GM12878 (cell line): ENCODE results near the gene PLXDC1. TPM values are rescaled to one million over a fixed set of nuclear protein-coding genes. Genes with fewer than 3 reads are reported as not detected.

Experiments used
- ATAC-seq: fragments of 200-7000 bp; cut with Tn5 transposase; 3 replicates; pipeline ENCODE4 v1.9.1; 2020; ENCODE audit warnings: mild to moderate bottlenecking, moderate library complexity
- BruUV-seq: library from RNA; stranded (reverse); fragments of 400-500 nt; replicated peaks from 2 replicates; lab custom pipeline; 2021; lab: Mats Ljungman, UMichigan
- CTCF ChIA-PET: fragments of 300-600 bp; sonication (Branson Sonifier 250); formaldehyde crosslinking; extraction: SDS; loops from one replicate; lab custom pipeline; 2021; ENCODE audit warnings: inconsistent platforms; lab: Yijun Ruan, JAX
- POLR2A ChIA-PET: fragments of 350-600 bp; formaldehyde crosslinking; extraction: SDS; loops from one replicate; lab custom pipeline; 2021; ENCODE audit warnings: inconsistent platforms; lab: Charles Lee
- RAD21 ChIA-PET: fragments of 300-600 bp; sonication (Branson Sonifier 250); formaldehyde crosslinking; loops from one replicate; lab custom pipeline; 2023; ENCODE audit warnings: antibody characterized with exemption; ENCODE audit not compliant: unreplicated experiment; lab: Charles Lee
- SMC1A ChIA-PET: fragments of 300-600 bp; sonication (Branson Sonifier 250); formaldehyde crosslinking; loops from one replicate; lab custom pipeline; 2023; ENCODE audit not compliant: unreplicated experiment, uncharacterized antibody; lab: Charles Lee
- DNase-seq: peaks from one replicate; pipeline ENCODE4 v3.0.0-alpha.2; 2011; ENCODE audit warnings: low read depth, low spot score
- FAIRE-seq: peaks from 3 replicates; lab custom pipeline; 2011; peaks lifted over from hg19 to GRCh38; lab: Jason Lieb, UNC
- H2AFZ ChIP-seq: 2 replicates; pipeline ENCODE4 v1.6.0; 2011; ENCODE audit warnings: low read depth, low read length, control low read depth; ENCODE audit not compliant: control insufficient read depth
- H3K27ac ChIP-seq: 2 replicates; pipeline ENCODE4 v1.5.1; 2011; ENCODE audit warnings: control low read depth; ENCODE audit not compliant: control insufficient read depth, insufficient read depth
- H3K27me3 ChIP-seq, 2 experiments: replicated peaks in 1 of 2; 2 replicates each; pipeline versions ENCODE4 v1.6.0 to v1.6.1; 2011; ENCODE audit warnings: low read length in 1 of 2; ENCODE audit not compliant: control insufficient read depth in 2 of 2, insufficient read depth in 2 of 2
- H3K36me3 ChIP-seq, 2 experiments: 2 replicates each; pipeline ENCODE4 v1.5.1; 2011; ENCODE audit warnings: low read length in 1 of 2; ENCODE audit not compliant: control insufficient read depth in 2 of 2, insufficient read depth in 2 of 2
- H3K4me1 ChIP-seq: 2 replicates; pipeline ENCODE4 v1.6.1; 2011; ENCODE audit warnings: mild to moderate bottlenecking, low read length, moderate library complexity, mixed read lengths; ENCODE audit not compliant: control insufficient read depth, insufficient read depth
- H3K4me2 ChIP-seq: 2 replicates; pipeline ENCODE4 v1.6.0; 2011; ENCODE audit warnings: control low read depth; ENCODE audit not compliant: control insufficient read depth, insufficient read depth
- H3K4me3 ChIP-seq: fragments of 200-600 bp; sonication (generic); 2 replicates; pipeline ENCODE4 v1.5.1; 2016
- H3K79me2 ChIP-seq: 2 replicates; pipeline ENCODE4 v1.6.0; 2011; ENCODE audit warnings: low read length; ENCODE audit not compliant: control insufficient read depth, insufficient read depth
- H3K9ac ChIP-seq: 2 replicates; pipeline ENCODE4 v1.8.0; 2011; ENCODE audit warnings: low read length, control low read depth, mixed read lengths; ENCODE audit not compliant: control insufficient read depth, insufficient read depth
- H3K9me3 ChIP-seq: replicated peaks from 3 replicates; pipeline ENCODE4 v1.5.1; 2011; ENCODE audit warnings: mild to moderate bottlenecking, low read length; ENCODE audit not compliant: control insufficient read depth, insufficient read depth
- H4K20me1 ChIP-seq: 2 replicates; pipeline ENCODE4 v1.6.0; 2011; ENCODE audit not compliant: control insufficient read depth, insufficient read depth
- CBX3 ChIP-seq: fragments of 200-600 bp; sonication (generic); IDR thresholded peaks from 2 replicates; pipeline ENCODE4 v1.6.1; 2016; ENCODE audit warnings: low read depth, borderline replicate concordance
- EP300 ChIP-seq, 2 experiments: fragments of 150-350 bp in 1 of 2; IDR thresholded peaks; 2 replicates each; pipeline ENCODE4 v1.6.1; 2011 to 2012; ENCODE audit warnings: low read depth in 2 of 2, low read length in 2 of 2, borderline replicate concordance in 1 of 2, improper control_type of control experiment in 1 of 2, inconsistent platforms in 1 of 2; ENCODE audit not compliant: control insufficient read depth in 1 of 2
- GABPA ChIP-seq: IDR thresholded peaks from 2 replicates; pipeline ENCODE4 v1.6.1; 2014; ENCODE audit warnings: antibody characterized with exemption, low read depth, mild to moderate bottlenecking, inconsistent platforms
- HDGF ChIP-seq: fragments of 450-650 bp; IDR thresholded peaks from 2 replicates; pipeline ENCODE4 v1.6.1; 2016; ENCODE audit warnings: antibody characterized with exemption
- KDM1A ChIP-seq: fragments of 200-600 bp; sonication (generic); IDR thresholded peaks from 2 replicates; pipeline ENCODE4 v1.6.1; 2016; ENCODE audit warnings: borderline replicate concordance
- MEF2A ChIP-seq: IDR thresholded peaks from 2 replicates; pipeline ENCODE4 v1.6.1; 2011; ENCODE audit warnings: low read depth, mild to moderate bottlenecking, low read length, moderate library complexity; ENCODE audit not compliant: insufficient read depth
- PAX8 ChIP-seq: fragments of 450-650 bp; IDR thresholded peaks from 2 replicates; pipeline ENCODE4 v1.6.1; 2017; ENCODE audit warnings: mild to moderate bottlenecking, moderate library complexity
- RUNX3 ChIP-seq: IDR thresholded peaks from 2 replicates; pipeline ENCODE4 v1.6.1; 2012; ENCODE audit warnings: low read length, inconsistent platforms
- ZNF274 ChIP-seq: IDR thresholded peaks from one replicate; pipeline ENCODE4 v1.8.0; 2011; ENCODE audit not compliant: insufficient read length, insufficient read depth
- ZNF384 ChIP-seq: IDR thresholded peaks from 2 replicates; pipeline ENCODE4 v1.6.1; 2012; ENCODE audit warnings: low read depth, mild to moderate bottlenecking, low read length, improper control_type of control experiment, borderline replicate concordance
- WGBS: methylation state at CpG from one replicate; pipeline ENCODE4 v1.1.6; 2016; ENCODE audit warnings: low lambda C conversion rate; ENCODE audit not compliant: insufficient replicate concordance, insufficient coverage; ENCODE audit errors: missing lambda C conversion rate; 5-methylcytosine and 5-hydroxymethylcytosine counted together
- in situ Hi-C: fragments of 300-500 bp; cut with MboI; formaldehyde crosslinking; loops from 9 replicates; pipeline ENCODE4 v1.14.3; 2018; ENCODE audit warnings: mixed read lengths
- intact Hi-C: fragments of 100-400 bp; cut with micrococcal nuclease; formaldehyde crosslinking; loops from one replicate; pipeline ENCODE4 v1.14.2; 2022; ENCODE audit not compliant: unreplicated experiment
- polyA plus RNA-seq, 11 experiments: library from polyadenylated mRNA; depleted of rRNA in 4 of 11; unstranded in 6 of 11; stranded (reverse) in 5 of 11; fragments of >200 nt; fragmentation: Nextera tagmentation in 4 of 11; fragmentation: Illumina TruSeq in 1 of 11; extraction: Ambion mirVana in 4 of 11; extraction: Trizol in 1 of 11; gene quantifications; 1 replicate in 1 of 11; 2 replicates in 10 of 11; pipeline versions ENCODE4 v1.2.1 to v1.2.3, GENCODE V29; 2011 to 2016; ENCODE audit warnings: inconsistent platforms in 2 of 11, missing spikeins in 2 of 11, low read depth in 1 of 11
- total RNA-seq, 4 experiments: library from RNA; depleted of rRNA in 3 of 4; stranded (reverse); fragments of >200 nt in 3 of 4; fragmentation: Illumina TruSeq in 1 of 4; extraction: Trizol in 1 of 4; gene quantifications; 2 replicates each; pipeline versions ENCODE4 v1.2.1 to v1.2.3, GENCODE V29; 2013 to 2021
- TF ChIP-seq, protein P1 (sequence below): fragments of 450-650 bp; IDR thresholded peaks from 2 replicates; pipeline ENCODE4 v1.6.1; 2017; ENCODE audit warnings: antibody characterized with exemption, mild to moderate bottlenecking, moderate library complexity
- TF ChIP-seq, protein P2 (sequence below): IDR thresholded peaks from 2 replicates; pipeline ENCODE4 v1.6.1; 2012; ENCODE audit warnings: low read depth, low read length, improper control_type of control experiment
- TF ChIP-seq, protein P3 (sequence below): fragments of 450-650 bp; conservative IDR thresholded peaks from 2 replicates; pipeline ENCODE4 v1.6.1; 2017; ENCODE audit warnings: mild to moderate bottlenecking, moderate library complexity
- TF ChIP-seq, protein P4 (sequence below): IDR thresholded peaks from 2 replicates; pipeline ENCODE4 v1.6.1; 2011; ENCODE audit warnings: low read depth, low read length, improper control_type of control experiment, borderline replicate concordance

The PLXDC1 gene
- total and polyA plus RNA-seq, 10 of the 15 experiments (the other 5 are each of a cell fraction or from before 2014, with no cell fraction given), result 0.03 to 0.30 (median 0.22) TPM; not detected in 7

DNA sequence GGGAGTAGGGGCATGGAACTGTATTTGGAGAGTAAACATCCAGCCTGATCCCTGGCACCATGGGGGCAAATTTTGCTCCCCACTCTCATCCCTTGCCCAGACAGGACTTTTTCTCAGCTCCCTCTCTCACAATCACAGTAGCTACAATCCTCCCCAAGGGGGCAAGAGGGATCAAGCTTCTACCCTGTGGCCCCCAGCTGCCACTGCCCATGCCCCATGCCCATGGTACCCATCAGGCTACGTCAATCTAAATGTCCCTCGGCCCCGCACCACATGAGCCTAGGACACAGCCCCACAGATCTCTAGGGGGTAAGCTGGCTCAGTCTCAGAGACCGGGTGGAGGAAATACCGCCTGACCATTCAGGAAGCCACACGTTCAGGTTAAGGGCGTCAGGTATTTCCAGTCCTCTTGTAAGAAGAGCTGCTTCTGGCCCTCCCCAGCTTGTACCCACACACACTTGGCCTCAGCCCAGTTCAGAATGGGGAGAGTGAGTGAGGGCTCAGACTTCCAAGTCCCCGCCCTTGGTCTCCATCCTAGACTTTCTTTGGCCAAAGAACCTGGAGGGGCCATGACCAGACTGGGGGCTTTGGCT, 44.2 kb upstream of the PLXDC1 start:
- H3K9ac ChIP-seq, result peak overlapping the region; percentile 0; the same call in 1 of the 2 replicates
- peaks cover 16% of the 10 kb centered on the region for H3K79me2 ChIP-seq
- H3K4me1 ChIP-seq, result peaks cover 14% of the 10 kb centered on the region
- SMC1A ChIA-PET, result interaction anchor here (0.7 to 1.3 kb wide), 6 partner anchors 9 to 213 kb away, joined by 3 to 6 read pairs (median 3); no protein-coding TSS in a partner anchor
- WGBS, result 22% methylated on average over 8 of the region's 8 CpGs
- no peaks in the 10 kb centered on the region for H4K20me1 ChIP-seq
- H3K36me3 ChIP-seq, result peaks cover 0 to 6% of the 10 kb centered on the region in 2 experiments; a peak in 2 of 4 replicates
- peak overlapping the region; percentile 37 for H3K27ac ChIP-seq
- FAIRE-seq (no peak), ATAC-seq (peak; percentile 23), DNase-seq (no peak)
- CTCF ChIA-PET, result interaction anchor here (0.9 to 2.5 kb wide), 8 partner anchors 11 to 49 kb away, joined by 3 to 20 read pairs (median 8); no protein-coding TSS in a partner anchor
- in situ Hi-C loops, result no loop called here
- RAD21 ChIA-PET, result interaction anchor here (1.0 to 1.4 kb wide), 5 partner anchors 11 to 49 kb away, joined by 3 to 6 read pairs (median 5); no protein-coding TSS in a partner anchor
- no peaks in the 10 kb centered on the region for H3K9me3 ChIP-seq
- peak overlapping the region; percentile 97 for H3K4me2 ChIP-seq
- H3K4me3 ChIP-seq, result peak overlapping the region; percentile 98
- BruUV-seq, result no TSS peak
- intact Hi-C loops, result no loop called here
- TF ChIP-seq, protein P1, sequence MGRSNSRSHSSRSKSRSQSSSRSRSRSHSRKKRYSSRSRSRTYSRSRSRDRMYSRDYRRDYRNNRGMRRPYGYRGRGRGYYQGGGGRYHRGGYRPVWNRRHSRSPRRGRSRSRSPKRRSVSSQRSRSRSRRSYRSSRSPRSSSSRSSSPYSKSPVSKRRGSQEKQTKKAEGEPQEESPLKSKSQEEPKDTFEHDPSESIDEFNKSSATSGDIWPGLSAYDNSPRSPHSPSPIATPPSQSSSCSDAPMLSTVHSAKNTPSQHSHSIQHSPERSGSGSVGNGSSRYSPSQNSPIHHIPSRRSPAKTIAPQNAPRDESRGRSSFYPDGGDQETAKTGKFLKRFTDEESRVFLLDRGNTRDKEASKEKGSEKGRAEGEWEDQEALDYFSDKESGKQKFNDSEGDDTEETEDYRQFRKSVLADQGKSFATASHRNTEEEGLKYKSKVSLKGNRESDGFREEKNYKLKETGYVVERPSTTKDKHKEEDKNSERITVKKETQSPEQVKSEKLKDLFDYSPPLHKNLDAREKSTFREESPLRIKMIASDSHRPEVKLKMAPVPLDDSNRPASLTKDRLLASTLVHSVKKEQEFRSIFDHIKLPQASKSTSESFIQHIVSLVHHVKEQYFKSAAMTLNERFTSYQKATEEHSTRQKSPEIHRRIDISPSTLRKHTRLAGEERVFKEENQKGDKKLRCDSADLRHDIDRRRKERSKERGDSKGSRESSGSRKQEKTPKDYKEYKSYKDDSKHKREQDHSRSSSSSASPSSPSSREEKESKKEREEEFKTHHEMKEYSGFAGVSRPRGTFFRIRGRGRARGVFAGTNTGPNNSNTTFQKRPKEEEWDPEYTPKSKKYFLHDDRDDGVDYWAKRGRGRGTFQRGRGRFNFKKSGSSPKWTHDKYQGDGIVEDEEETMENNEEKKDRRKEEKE, result no peak
- no peak for TF ChIP-seq PAX8
- TF ChIP-seq MEF2A, result no peak
- TF ChIP-seq, protein P2, sequence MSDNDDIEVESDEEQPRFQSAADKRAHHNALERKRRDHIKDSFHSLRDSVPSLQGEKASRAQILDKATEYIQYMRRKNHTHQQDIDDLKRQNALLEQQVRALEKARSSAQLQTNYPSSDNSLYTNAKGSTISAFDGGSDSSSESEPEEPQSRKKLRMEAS, result no peak
- no peak for TF ChIP-seq GABPA
- TF ChIP-seq, protein P3, sequence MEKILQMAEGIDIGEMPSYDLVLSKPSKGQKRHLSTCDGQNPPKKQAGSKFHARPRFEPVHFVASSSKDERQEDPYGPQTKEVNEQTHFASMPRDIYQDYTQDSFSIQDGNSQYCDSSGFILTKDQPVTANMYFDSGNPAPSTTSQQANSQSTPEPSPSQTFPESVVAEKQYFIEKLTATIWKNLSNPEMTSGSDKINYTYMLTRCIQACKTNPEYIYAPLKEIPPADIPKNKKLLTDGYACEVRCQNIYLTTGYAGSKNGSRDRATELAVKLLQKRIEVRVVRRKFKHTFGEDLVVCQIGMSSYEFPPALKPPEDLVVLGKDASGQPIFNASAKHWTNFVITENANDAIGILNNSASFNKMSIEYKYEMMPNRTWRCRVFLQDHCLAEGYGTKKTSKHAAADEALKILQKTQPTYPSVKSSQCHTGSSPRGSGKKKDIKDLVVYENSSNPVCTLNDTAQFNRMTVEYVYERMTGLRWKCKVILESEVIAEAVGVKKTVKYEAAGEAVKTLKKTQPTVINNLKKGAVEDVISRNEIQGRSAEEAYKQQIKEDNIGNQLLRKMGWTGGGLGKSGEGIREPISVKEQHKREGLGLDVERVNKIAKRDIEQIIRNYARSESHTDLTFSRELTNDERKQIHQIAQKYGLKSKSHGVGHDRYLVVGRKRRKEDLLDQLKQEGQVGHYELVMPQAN, result no peak
- no peak for TF ChIP-seq ZNF384
- TF ChIP-seq ZNF274, result no peak
- TF ChIP-seq EP300 (IDR thresholded peaks at IDR 0.05; ENCODE audit: borderline replicate concordance in 1 of 2, control insufficient read depth in 1 of 2, low read depth in 2 of 2, low read length in 2 of 2), result no peak
- TF ChIP-seq, protein P4, sequence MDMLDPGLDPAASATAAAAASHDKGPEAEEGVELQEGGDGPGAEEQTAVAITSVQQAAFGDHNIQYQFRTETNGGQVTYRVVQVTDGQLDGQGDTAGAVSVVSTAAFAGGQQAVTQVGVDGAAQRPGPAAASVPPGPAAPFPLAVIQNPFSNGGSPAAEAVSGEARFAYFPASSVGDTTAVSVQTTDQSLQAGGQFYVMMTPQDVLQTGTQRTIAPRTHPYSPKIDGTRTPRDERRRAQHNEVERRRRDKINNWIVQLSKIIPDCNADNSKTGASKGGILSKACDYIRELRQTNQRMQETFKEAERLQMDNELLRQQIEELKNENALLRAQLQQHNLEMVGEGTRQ, result no peak
- no peak for TF ChIP-seq CBX3
- no peak for TF ChIP-seq KDM1A
- TF ChIP-seq HDGF, result no peak
- no peak for TF ChIP-seq RUNX3
- no peaks in the 10 kb centered on the region for H3K27me3 ChIP-seq
- POLR2A ChIA-PET, result interaction anchor here (1.5 to 2.0 kb wide), 2 partner anchors 11 to 14 kb away, joined by 3 to 9 read pairs; no protein-coding TSS in a partner anchor
- no peak overlapping the region for H2AFZ ChIP-seq
